IPS DF 6.9 (cell line): ENCODE results near the gene SLC6A13.

Experiments used
- DNase-seq: peaks from one replicate; pipeline ENCODE4 v3.0.0-alpha.2; 2013; ENCODE audit warnings: low read depth, low spot score
- H3K27ac ChIP-seq: one replicate; pipeline ENCODE4 v1.5.1; 2013; ENCODE audit warnings: low read length, control low read depth
- H3K27me3 ChIP-seq: 2 replicates; pipeline ENCODE4 v1.6.1; 2013; ENCODE audit warnings: mild to moderate bottlenecking, low read length; ENCODE audit not compliant: control insufficient read depth, insufficient read depth
- H3K36me3 ChIP-seq: 2 replicates; pipeline ENCODE4 v1.6.1; 2013; ENCODE audit warnings: low read length; ENCODE audit not compliant: control insufficient read depth, insufficient read depth
- H3K4me1 ChIP-seq: 2 replicates; pipeline ENCODE4 v1.6.1; 2013; ENCODE audit warnings: low read length; ENCODE audit not compliant: control insufficient read depth, insufficient read depth
- H3K4me3 ChIP-seq: 2 replicates; pipeline ENCODE4 v1.5.1; 2013; ENCODE audit warnings: mild to moderate bottlenecking, low read length
- H3K9me3 ChIP-seq: 2 replicates; pipeline ENCODE4 v1.6.1; 2013; ENCODE audit warnings: low read length, inconsistent platforms; ENCODE audit not compliant: control insufficient read depth, insufficient read depth
- WGBS: extraction: QIAGEN DNeasy Blood & Tissue Kit; methylation state at CpG from one replicate; pipeline ENCODE4 v1.1.7; 2013; ENCODE audit warnings: mixed read lengths, missing lambda C conversion rate; ENCODE audit not compliant: insufficient read length, insufficient coverage; 5-methylcytosine and 5-hydroxymethylcytosine counted together

SLC6A13 gene

GRCh38 chr12:227923-228845, 34.5 kb downstream of the SLC6A13 start:
- Histone ChIP-seq H3K4me3 (no peak overlapping the region), H3K4me1 (0 out of 2 replicates have a peak, but pooled peaks cover 2% of the 10 kb centered on the region), H3K27me3 (no peaks in the 10 kb centered on the region), H3K27ac (no peak overlapping the region), H3K36me3 (no peaks in the 10 kb centered on the region), H3K9me3 (no peaks in the 10 kb centered on the region)
- WGBS, result no CpG with 5 or more reads among the region's 18 CpGs
- DNase-seq, result no peak

- H3K27ac ChIP-seq, result no peak overlapping the region
- DNase-seq, result no peak
- H3K4me1 ChIP-seq, result 0 out of 2 replicates have a peak, but pooled peaks cover 2% of the 10 kb centered on the region
- no peaks in the 10 kb centered on the region for H3K27me3 ChIP-seq
- no CpG with 5 or more reads among the region's 7 CpGs for WGBS
- no peaks in the 10 kb centered on the region for H3K9me3 ChIP-seq
- H3K4me3 ChIP-seq, result no peak overlapping the region
- H3K36me3 ChIP-seq, result no peaks in the 10 kb centered on the region
These were observed 35.2 kb downstream of the SLC6A13 start for GRCh38 chr12:227286-227915.

- Histone ChIP-seq H3K4me3 (no peak overlapping the region), H3K36me3 (no peaks in the 10 kb centered on the region), H3K4me1 (0 out of 2 replicates have a peak, but pooled peaks cover 2% of the 10 kb centered on the region), H3K27ac (no peak overlapping the region), H3K9me3 (no peaks in the 10 kb centered on the region), H3K27me3 (no peaks in the 10 kb centered on the region)
- WGBS, result no CpG with 5 or more reads among the region's 14 CpGs
- no peak for DNase-seq
These were observed 36.2 kb downstream of the SLC6A13 start for GRCh38 chr12:226401-226800.

- WGBS, result no CpG with 5 or more reads among the region's 18 CpGs
- DNase-seq, result no peak
- no peaks in the 10 kb centered on the region for H3K36me3 ChIP-seq
- no peaks in the 10 kb centered on the region for H3K4me1 ChIP-seq
- no peaks in the 10 kb centered on the region for H3K9me3 ChIP-seq
- H3K27me3 ChIP-seq, result no peaks in the 10 kb centered on the region
- H3K27ac ChIP-seq, result no peak overlapping the region
- H3K4me3 ChIP-seq, result no peak overlapping the region
These were observed 37.6 kb downstream of the SLC6A13 start for GRCh38 chr12:225012-225411.

GRCh38 chr12:224330-224729, 38.3 kb downstream of the SLC6A13 start:
- no CpG with 5 or more reads among the region's 9 CpGs for WGBS
- Histone ChIP-seq H3K4me1 (no peaks in the 10 kb centered on the region), H3K36me3 (no peaks in the 10 kb centered on the region), H3K9me3 (no peaks in the 10 kb centered on the region), H3K4me3 (no peak overlapping the region), H3K27ac (no peak overlapping the region), H3K27me3 (no peaks in the 10 kb centered on the region)
- no peak for DNase-seq

GRCh38 chr12:223841-224240, 38.8 kb downstream of the SLC6A13 start:
- Histone ChIP-seq H3K4me1 (no peaks in the 10 kb centered on the region), H3K36me3 (no peaks in the 10 kb centered on the region), H3K27ac (no peak overlapping the region), H3K27me3 (no peaks in the 10 kb centered on the region), H3K4me3 (no peak overlapping the region), H3K9me3 (no peaks in the 10 kb centered on the region)
- no peak for DNase-seq
- WGBS, result no CpG with 5 or more reads among the region's 11 CpGs

- DNase-seq, result no peak
- Histone ChIP-seq H3K27me3 (no peaks in the 10 kb centered on the region), H3K4me3 (no peak overlapping the region), H3K9me3 (no peaks in the 10 kb centered on the region), H3K36me3 (no peaks in the 10 kb centered on the region), H3K4me1 (no peaks in the 10 kb centered on the region), H3K27ac (no peak overlapping the region)
- no CpG with 5 or more reads among the region's 6 CpGs for WGBS
These were observed 40.9 kb downstream of the SLC6A13 start for GRCh38 chr12:221736-222135.

- Histone ChIP-seq H3K9me3 (no peaks in the 10 kb centered on the region), H3K36me3 (no peaks in the 10 kb centered on the region), H3K27ac (no peak overlapping the region), H3K27me3 (no peaks in the 10 kb centered on the region), H3K4me1 (no peaks in the 10 kb centered on the region), H3K4me3 (no peak overlapping the region)
- no peak for DNase-seq
- WGBS, result no CpG with 5 or more reads among the region's 19 CpGs
These were observed 41.6 kb downstream of the SLC6A13 start for GRCh38 chr12:220946-221550.

GRCh38 chr12:220491-220890, 42.1 kb downstream of the SLC6A13 start:
- Histone ChIP-seq H3K4me1 (no peaks in the 10 kb centered on the region), H3K36me3 (no peaks in the 10 kb centered on the region), H3K27ac (no peak overlapping the region), H3K4me3 (no peak overlapping the region), H3K9me3 (no peaks in the 10 kb centered on the region), H3K27me3 (no peaks in the 10 kb centered on the region)
- WGBS, result no CpG with 5 or more reads among the region's 6 CpGs
- DNase-seq, result no peak

- Histone ChIP-seq H3K27ac (no peak overlapping the region), H3K4me1 (no peaks in the 10 kb centered on the region), H3K36me3 (no peaks in the 10 kb centered on the region), H3K4me3 (no peak overlapping the region; the same call in 1 of the 2 replicates), H3K9me3 (no peaks in the 10 kb centered on the region), H3K27me3 (no peaks in the 10 kb centered on the region)
- WGBS, result no CpG with 5 or more reads among the region's 17 CpGs
- peak; percentile 84 for DNase-seq
These were observed 42.7 kb downstream of the SLC6A13 start for GRCh38 chr12:219891-220352.
